ENCODE data around the gene SLC25A26.
"Not testable (repeated sequence)": the region's sequence is repeated elsewhere in the genome, so short reads cannot be mapped to it uniquely, and the experiment has no call there.

SLC25A26 gene, protein sequence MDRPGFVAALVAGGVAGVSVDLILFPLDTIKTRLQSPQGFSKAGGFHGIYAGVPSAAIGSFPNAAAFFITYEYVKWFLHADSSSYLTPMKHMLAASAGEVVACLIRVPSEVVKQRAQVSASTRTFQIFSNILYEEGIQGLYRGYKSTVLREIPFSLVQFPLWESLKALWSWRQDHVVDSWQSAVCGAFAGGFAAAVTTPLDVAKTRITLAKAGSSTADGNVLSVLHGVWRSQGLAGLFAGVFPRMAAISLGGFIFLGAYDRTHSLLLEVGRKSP

DNA sequence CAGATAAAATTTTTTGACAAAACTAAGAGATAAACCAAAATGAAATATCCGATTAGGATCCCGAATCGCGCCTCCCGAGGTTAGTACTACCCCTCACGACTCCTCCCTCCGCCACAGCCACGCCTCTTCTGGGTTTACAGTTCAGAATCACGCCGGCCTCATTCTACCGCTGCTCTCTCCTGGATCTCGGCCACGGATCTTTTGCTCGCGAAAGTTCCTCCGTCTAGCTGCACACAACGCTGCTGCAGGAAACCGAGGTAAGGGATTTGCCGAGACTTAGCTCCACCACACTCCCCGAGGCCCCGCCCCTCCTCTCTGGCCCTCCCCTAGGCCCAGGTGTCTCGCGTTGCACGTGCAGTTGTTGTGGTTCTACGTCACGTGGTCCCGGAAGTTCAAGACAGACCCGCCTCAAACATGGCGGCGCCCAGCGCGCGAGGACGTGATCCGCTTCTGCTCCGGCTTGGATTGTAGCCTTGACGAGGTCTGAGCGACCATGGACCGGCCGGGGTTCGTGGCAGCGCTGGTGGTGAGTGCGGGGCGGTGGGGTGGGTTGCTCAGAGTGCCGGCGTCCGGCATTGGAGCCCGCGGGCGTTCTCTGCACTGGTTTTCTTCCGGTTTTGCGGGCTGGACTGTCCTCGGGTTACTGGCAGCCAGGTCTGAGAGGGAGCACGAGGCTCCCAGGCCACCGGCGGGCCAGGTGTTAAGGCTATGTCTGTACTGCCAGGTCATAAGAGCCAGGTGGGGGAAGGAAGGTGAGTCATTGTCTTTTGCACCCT, at the start of gene SLC25A26:
Gene SLC25A26 (plus strand): TSS at position 400 of the 776 bp plus-strand sequence. CDS start 94 bp downstream, at position 494.
- peak; percentile 95 for DNase-seq

- no peak for DNase-seq
Measured at GRCh38 chr3:66172394-66172793, 48.4 kb upstream of the SLC25A26 start.

DNA sequence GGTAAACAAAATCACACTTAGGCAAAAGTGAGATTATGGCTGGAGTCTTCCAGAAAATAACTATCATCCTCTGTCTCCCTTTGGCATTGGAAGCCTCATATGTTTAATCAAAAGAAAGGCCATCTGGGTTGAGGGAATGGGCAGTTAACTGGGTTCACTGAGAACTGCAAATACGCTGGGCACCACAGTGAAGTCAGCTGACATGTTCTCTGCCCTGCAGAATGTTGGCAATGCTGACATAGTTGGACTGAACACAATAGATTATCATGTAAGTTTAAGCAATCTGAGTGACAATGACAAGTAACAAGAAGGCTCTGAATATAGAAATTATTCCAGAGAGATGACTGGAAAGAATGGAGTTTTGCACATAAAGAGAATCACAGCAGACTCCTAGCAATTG, 43.8 kb upstream of the SLC25A26 start:
- no peak for DNase-seq

DNA sequence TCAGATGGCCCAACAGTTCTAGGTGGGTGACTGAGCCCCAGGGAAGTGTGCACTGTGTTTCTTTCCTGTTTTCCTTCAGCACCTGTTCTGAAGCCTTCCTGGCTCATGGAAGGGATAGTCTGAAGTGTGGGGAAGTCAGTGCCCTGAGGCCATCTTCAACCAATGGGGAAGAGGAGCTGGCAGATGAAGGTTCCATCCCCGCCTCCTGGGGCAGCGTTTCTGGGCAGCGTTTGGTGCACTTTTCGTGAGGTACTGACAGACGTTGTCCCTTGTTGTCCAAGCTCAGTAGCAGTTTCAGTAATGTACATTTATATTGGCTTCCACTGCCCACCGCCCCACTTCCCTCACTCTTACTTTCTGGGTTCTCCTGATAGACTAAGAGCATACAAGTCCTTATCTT, 42.6 kb upstream of the SLC25A26 start:
- no peak for DNase-seq

DNA sequence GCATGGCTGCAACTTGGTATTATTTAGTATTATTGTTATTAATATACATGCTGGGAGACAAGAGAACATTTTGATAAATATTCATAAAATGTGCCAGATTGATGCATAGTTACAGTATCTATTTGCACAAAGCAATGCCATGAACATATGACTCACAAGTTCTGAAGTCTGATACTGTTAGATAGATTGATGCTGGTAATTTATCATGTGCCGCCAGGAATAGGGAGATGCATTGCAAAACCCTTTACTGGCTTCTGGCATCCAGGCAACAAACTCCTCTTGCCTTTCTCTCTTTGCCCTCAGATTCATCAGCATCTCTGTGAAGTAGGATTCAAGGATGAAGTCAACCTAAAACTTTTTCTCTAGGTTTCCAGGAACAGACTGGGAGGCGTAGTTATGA, 41.0 kb upstream of the SLC25A26 start:
- DNase-seq = peak; percentile 3

DNA sequence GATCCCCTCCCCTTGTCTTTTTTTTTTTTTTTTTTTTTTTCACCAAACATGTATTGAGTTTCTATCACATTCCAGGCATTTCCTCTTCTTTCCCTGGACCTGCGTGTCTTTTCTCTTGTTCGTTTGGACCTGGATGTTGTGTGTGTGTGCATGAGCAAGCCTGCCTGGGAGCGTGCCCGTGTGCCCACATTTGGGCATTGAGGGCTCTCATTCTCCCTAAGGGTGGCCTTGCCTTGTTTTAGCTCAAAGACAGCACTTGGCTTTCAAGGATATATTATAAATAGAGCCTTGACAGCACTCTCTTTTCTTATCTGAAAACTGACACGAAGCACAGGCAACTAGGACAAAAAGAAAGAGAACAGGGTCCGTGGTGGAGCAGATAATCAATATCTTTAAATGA, 39.0 kb upstream of the SLC25A26 start:
- DNase-seq = no peak

GRCh38 chr3:66182246-66182645, 38.6 kb upstream of the SLC25A26 start:
- DNase-seq = peak; percentile 5

DNA sequence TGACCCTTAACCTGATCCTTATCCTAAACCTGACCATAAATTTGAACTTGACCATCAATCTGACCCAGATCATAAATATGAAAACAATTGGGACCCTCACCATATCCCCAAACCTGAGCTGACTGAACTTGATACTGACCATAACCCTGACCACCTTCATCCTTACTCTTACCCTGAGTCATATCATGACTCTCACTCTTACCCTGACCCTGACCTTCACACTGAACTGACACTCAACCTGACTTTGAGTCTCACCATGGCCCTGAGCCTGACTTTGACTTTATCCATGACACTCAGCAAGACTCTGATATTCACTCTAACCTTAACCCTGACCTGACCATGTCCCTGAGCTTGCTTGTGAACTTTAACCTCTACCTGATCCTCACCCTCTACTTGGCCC, 34.3 kb upstream of the SLC25A26 start:
- no peak for DNase-seq

GRCh38 chr3:66195347-66195783, 25.4 kb upstream of the SLC25A26 start:
- DNase-seq = peak; percentile 57

DNA sequence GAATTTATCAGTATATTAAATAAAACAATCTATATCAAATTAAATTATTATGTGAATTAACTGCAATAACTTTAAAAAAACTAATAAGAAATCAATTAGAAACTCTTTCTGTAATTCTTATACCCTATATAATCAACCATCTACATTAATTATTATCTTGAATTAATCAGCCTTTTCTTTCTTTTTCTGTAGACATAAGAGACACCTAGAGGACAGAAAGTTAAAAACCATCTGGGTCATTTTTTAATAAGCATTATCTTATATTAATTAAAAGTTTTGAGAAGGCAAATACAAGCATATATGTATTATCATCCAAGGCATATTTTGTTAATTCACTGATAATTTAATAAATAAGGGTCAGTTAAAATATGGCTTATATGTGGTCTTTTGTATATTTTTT, 24.2 kb upstream of the SLC25A26 start:
- DNase-seq = peak; percentile 6

GRCh38 chr3:66198437-66199088, 22.2 kb upstream of the SLC25A26 start:
- DNase-seq = no peak

DNA sequence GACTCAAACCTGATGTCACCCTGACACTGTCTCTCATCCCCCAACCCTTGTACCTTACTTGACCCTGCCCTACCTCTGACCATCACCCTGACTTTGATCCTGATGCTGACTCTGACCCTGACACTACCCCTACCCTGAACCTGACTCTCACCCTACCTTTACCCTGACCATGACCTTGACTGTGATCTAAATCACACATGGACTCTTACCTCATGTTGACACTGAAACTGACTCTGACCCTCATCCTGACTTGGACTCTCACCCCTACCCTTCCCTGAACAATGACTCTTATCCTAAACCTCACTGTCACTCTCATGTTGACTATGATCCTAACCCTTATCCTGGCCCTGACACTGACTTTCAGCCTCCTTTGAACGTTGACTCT, 21.7 kb upstream of the SLC25A26 start:
- DNase-seq = no peak

- no peak for DNase-seq
Measured at GRCh38 chr3:66200147-66200546, 20.7 kb upstream of the SLC25A26 start.

DNA sequence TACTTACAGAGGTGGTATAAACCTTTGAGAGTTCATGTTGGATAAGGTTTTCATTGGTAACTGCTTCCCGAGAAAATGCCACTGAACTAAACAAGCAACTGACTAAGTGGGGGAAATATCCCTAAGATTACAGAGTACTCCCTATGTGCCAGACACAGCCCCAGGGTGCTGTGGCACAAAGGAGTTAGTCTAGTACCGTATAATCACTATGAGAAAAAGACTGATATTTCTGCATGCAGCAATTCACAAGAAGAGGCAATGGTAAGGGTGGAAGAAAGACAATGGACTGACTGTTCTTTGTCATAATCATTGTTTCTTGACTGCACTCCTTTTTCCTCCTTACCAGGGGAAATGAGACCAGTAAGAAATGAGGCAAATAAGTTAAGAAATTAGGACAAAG, 20.0 kb upstream of the SLC25A26 start:
- DNase-seq = no peak

GRCh38 chr3:66203275-66203674, 17.5 kb upstream of the SLC25A26 start:
- no peak for DNase-seq

GRCh38 chr3:66206806-66207205, 14.0 kb upstream of the SLC25A26 start:
- DNase-seq = no peak

- DNase-seq = no peak
Measured at GRCh38 chr3:66208189-66208588, 12.6 kb upstream of the SLC25A26 start.

DNA sequence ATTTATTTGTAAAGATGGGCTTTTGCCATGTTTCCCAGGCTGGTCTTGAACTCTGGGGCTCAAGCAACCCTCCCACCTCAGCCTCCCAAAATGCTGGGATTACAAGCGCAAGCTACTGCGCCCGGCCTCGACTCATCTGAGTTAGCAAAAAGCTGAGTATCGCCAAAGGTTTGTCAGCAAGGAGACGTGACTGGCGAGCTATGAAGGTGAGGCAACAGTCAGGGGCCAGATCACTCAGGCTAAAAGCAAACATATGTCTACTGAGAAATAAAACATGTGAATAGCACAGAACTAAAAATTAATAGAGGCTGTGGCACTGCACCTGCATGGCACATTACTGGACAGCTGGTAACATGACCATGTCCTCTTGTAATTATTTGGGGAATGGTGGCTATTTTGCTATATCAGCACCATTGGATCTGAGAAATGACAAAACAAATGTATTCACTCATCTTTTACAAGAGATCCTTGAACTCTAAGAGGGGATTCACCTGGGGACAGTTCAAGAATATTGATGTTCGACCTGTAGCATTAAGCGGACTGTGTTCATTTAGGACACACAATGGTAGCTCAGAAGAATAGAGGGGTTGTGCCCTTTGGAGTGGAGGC, 10.0 kb upstream of the SLC25A26 start:
- no peak for DNase-seq

GRCh38 chr3:66211779-66212178, 9.0 kb upstream of the SLC25A26 start:
- no peak for DNase-seq

DNA sequence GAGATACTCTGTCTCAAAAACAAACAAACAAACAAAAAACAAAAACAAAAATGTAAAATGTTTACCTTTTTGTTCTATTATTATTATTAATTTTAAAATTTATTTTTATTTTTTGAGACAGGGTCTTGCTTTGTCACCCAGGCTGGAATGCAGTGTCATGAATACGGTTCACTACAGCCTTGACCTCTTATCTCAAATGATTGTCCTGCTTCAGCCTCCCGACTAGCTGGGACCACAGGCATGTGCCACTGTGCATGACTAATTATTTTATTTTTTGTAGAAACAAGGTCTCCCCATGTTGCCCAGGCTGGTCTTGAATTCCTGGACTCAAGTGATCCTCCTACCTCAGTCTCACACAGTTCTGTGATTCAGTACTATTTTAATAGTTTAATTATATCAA, 5.7 kb upstream of the SLC25A26 start:
- DNase-seq = no peak

DNA sequence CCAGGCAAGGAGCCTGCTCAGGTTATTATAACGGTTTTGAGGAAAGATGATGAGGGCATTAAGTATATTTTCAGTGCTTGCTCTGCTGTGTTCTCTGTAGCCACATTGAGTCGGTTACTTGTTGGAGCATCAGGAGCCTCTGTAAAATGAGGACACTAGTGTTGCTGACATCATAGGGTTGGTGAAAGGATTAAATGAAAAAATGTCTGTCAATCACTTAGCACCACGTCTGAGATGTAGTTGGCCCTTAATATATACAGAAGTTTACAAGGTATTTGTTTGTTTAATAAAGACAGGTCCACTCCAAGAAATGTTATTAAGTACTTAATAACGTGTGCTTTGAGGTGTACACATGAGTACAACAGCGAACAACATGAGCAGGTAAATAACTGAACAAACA, 735 bp upstream of the SLC25A26 start:
- DNase-seq = no peak

GRCh38 chr3:66224220-66224619, 3.4 kb downstream of the SLC25A26 start:
- no peak for DNase-seq

- DNase-seq = not testable (repeated sequence)
Measured at GRCh38 chr3:66226093-66226492, 5.3 kb downstream of the SLC25A26 start.

DNA sequence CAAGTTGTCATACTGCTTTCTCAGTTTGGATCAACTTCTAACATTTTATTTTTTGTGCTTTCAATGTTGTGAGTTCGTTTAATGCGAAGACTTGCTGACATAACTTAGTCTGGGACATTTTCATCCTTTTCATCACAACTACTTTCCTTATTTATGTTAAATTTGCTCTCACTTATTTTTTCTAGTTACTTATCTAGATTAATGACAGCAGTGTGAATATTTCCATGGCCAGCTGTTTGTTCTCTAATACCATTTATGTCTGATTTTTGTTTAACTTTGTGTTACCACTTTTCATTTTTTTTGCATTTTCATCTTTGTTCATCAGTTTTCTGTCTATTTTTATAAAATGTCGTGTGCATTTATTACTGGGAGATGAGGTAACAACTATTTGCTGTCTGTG, 6.2 kb downstream of the SLC25A26 start:
- DNase-seq = no peak
